Astrocyte of the spinal cord (primary cell): ENCODE results near the gene PTEN.
"Not testable (repeated sequence)": the region's sequence is repeated elsewhere in the genome, so short reads cannot be mapped to it uniquely, and the experiment has no call there.

ENCODE experiments used
- DNase-seq: peaks from one replicate; pipeline ENCODE4 v3.0.0; 2011; ENCODE audit warnings: low read depth, low spot score
- H3K4me3 ChIP-seq: 2 replicates; pipeline ENCODE4 v1.5.1; 2011; ENCODE audit warnings: low read depth, mild to moderate bottlenecking, low read length, moderate library complexity
- in situ Hi-C: cut with HindIII; loops from 2 replicates; pipeline ENCODE4 v1.10.0; 2017; ENCODE audit warnings: low sequenced_read_pairs
- TF ChIP-seq, protein P1 (sequence below): IDR thresholded peaks from 2 replicates; pipeline ENCODE4 v1.5.1; 2012; ENCODE audit warnings: low read depth, mild to moderate bottlenecking, low read length, inconsistent platforms

Gene PTEN

DNA sequence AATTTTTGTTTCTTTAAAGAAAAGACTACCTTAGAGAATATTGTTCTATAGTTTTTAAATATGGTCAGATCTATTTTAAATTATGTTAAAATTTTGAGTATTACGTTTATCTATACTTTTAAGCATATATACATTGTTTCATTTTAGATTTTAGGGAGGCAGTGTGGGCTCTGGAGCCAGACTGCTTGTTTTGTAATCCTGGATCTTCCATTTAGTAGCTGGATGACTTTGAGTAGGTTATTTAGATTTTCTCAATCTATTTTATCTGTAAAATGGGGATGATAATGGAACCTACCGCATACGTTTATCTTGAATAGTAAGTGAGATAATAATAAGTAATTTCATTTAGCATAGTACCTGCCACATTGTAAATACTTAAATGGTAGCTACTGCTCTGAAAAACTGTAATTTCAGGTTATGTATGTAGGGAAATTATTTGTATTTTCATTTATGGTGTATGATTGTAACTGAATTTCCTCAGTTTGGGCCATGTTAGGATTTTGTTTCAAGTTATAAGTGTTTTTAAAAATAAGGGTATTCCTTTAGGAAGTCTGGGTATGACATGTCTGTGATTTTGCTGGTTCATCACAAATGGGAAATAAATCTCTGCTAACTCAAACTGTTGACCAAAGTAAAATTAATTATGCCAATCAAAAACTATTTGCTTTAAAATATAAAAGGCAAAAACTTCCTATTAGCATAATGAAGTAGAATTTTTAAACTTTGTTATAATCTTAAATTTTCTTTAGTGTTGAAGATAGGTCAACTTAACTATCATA lies 6.5 kb downstream of the PTEN start:
- in situ Hi-C loops: no loop called here
- no peak overlapping the region for H3K4me3 ChIP-seq

DNA sequence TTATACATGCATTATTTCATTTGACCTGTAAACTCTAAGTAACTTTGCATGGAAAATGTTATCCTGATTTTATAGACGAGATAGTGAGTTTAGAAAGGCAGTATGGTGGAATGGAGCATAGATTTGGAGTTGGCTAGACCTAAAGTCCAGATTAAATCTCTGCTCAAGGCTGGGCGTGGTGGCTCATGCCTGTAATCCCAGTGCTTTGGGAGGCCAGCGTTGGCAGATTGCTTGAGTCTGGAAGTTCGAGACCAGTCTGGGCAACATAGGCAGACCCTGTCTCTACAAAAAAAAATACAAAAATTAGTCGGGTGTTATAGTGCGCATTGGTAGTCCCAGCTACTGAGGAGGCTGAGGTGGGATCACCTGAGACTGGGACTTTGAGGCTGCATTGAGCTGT lies 9.4 kb downstream of the PTEN start:
- TF ChIP-seq, protein P1, sequence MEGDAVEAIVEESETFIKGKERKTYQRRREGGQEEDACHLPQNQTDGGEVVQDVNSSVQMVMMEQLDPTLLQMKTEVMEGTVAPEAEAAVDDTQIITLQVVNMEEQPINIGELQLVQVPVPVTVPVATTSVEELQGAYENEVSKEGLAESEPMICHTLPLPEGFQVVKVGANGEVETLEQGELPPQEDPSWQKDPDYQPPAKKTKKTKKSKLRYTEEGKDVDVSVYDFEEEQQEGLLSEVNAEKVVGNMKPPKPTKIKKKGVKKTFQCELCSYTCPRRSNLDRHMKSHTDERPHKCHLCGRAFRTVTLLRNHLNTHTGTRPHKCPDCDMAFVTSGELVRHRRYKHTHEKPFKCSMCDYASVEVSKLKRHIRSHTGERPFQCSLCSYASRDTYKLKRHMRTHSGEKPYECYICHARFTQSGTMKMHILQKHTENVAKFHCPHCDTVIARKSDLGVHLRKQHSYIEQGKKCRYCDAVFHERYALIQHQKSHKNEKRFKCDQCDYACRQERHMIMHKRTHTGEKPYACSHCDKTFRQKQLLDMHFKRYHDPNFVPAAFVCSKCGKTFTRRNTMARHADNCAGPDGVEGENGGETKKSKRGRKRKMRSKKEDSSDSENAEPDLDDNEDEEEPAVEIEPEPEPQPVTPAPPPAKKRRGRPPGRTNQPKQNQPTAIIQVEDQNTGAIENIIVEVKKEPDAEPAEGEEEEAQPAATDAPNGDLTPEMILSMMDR: no peak
- H3K4me3 ChIP-seq: no peak overlapping the region
- no peak for DNase-seq
- in situ Hi-C loops: no loop called here

More for the DNA sequence above, 6.5 kb downstream of the PTEN start:
- TF ChIP-seq, protein P1: no peak
- DNase-seq: no peak

DNA sequence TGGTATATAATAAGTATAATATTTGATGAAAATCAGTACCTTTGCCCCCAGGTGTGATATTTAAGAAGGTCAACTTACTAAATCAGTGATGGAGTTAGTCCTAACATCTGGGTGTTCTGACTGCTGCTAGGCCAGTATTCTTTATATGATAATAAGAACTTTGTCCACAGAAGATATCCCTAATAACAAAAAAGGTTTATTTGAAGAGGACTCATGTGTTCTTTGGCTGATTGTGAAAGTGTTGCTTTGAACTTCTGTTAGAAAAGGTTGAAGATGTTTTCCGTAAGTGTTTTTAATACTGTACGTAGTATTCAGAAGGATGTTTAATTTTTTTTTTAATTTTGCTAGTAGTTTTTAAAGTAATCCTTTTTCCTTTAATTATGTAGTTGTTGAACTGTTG lies 10.2 kb downstream of the PTEN start:
- no peak overlapping the region for H3K4me3 ChIP-seq
- DNase-seq: no peak
- TF ChIP-seq, protein P1: no peak
- in situ Hi-C loops: no loop called here

DNA sequence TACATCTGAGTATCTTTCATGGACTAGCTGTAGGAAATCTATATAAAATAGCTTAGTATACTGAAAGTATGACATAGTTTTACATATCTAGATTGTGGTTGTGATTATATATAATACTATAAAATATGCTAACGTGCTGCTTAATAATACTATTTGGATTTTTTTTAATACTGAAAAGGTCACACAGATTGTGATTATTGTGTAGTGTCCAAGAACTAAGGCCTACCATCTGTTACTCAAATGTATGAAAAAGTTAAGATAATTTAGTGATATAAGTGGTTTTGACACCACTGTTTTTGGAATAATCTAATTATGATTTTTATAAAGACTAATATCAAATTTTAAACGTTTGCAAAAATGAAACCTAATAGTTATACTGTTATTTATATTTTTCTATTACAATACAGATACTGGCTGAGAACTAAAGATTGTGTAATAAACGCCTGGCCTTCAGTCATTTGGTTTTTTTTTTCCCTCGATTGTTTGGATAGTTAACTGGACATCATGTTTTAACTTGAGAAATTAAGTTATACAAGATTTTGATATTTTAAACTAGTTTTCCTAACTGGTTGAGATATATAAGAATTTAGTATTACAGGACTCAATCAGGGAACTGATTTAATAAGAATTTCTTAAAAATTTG lies 12.6 kb downstream of the PTEN start:
- H3K4me3 ChIP-seq: no peak overlapping the region
- no peak for DNase-seq
- in situ Hi-C loops: no loop called here
- TF ChIP-seq, protein P1: no peak

DNA sequence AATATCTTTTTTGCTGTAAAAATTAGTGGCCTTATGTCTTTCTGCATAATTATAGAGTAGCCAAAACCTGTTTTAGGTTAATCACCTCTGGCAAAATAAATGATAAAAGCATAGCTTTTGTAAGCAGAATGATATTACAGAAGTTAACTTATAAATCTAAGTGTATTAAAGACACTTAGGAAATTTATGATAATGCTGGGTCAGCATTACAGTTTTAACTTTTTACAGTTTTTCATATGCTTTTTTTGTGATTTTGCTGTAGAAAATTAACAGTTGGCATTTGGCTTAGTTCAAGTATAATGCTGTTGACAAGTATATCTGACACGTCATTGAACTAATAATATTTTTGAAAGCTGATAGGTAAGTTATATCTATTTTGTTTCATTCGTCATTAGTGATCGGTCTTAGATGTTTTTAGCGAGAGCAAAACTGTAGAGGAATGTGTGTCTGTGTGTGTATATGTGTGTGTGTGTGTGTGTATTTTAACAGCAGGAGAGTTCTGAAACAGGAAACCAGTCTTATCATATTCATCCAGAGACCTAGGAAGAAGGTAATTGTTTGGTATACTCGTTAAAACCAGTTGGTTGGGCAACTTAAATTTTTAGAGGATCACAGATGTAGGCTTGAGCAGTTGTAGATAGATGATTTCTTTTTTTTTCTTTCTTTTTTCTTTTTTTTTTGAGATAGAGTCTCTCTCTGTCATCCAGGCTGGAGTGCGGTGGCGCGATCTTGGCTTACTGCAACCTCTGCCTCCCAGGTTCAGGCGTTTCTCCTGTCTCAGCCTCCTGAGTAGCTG lies 15.4 kb downstream of the PTEN start:
- TF ChIP-seq, protein P1: no peak
- peak; percentile 57 for DNase-seq
- in situ Hi-C loops: no loop called here
- H3K4me3 ChIP-seq: no peak overlapping the region

DNA sequence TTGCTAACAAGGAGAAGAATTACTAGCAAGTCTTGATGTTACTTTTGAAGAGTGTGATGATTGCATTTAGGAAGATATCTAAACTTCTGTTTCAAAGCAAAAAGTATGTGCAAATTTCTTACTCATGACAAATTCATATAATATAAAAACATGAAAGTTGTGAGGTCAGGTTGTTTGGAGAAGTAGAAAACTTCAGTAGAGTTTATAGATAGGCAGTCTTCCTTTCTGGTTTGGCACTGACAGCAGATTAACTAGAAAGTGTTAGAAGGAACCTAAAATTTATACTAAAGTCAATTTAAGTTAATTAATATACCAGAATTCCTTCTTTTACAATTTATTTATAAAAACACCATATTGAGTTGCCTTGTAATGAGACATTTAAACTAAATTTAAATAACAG lies 16.9 kb downstream of the PTEN start:
- in situ Hi-C loops: no loop called here
- H3K4me3 ChIP-seq: no peak overlapping the region
- DNase-seq: no peak
- TF ChIP-seq, protein P1: no peak

DNA sequence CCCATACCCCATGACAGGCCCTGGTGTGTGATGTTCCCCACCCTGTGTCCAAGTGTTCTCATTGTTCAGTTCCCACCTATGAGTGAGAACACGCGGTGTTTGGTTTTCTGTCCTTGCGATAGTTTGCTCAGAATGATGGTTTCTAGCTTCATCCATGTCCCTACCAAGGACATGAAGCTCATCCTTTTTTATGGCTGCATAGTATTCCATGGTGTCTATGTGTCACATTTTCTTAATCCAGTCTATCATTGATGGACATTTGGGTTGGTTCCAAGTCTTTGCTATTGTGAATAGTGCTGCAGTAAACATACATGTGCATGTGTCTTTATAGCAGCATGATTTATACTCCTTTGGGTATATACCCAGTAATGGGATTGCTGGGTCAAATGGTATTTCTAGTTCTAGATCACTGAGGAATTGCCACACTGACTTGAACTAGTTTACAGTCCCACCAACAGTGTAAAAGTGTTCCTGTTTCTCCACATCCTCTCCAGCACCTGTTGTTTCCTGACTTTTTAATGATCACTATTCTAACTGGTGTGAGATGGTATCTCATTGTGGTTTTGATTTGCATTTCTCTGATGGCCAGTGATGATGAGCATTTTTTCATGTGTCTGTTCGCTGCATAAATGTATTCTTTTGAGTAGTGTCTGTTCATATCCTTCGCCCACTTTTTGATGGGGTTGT lies 18.1 kb downstream of the PTEN start:
- H3K4me3 ChIP-seq, DNase-seq, in situ Hi-C loops: not testable (repeated sequence)
